ENCODE data around the gene AEBP1. TPM values are rescaled to one million over a fixed set of nuclear protein-coding genes. Genes with fewer than 3 reads are reported as not detected.

AEBP1 gene
- total RNA-seq, 1 donor from 2014 or later = 422 TPM

GRCh38 chr7:44058759-44059218 is 45.4 kb upstream of the AEBP1 start:
- Mint-ChIP-seq H3K9me3 (ENCODE audit: low read depth) (no peaks in the 10 kb centered on the region), H3K27ac (ENCODE audit: unreplicated experiment) (no peak overlapping the region), H3K27me3 (ENCODE audit: low read depth) (no peaks in the 10 kb centered on the region), H3K4me3 (ENCODE audit: unreplicated experiment) (no peak overlapping the region), H3K4me1 (ENCODE audit: low read depth) (peaks cover 2% of the 10 kb centered on the region), H3K36me3 (ENCODE audit: low read depth) (peaks cover 50% of the 10 kb centered on the region)
- peak; percentile 40 for DNase-seq (ENCODE audit: low spot score)
- TF ChIP-seq CTCF (IDR thresholded peaks at IDR 0.05) = no peak

- Mint-ChIP-seq H3K4me1 (ENCODE audit: low read depth) (peaks cover 6% of the 10 kb centered on the region), H3K27ac (ENCODE audit: unreplicated experiment) (no peak overlapping the region), H3K36me3 (ENCODE audit: low read depth) (peaks cover 50% of the 10 kb centered on the region), H3K9me3 (ENCODE audit: low read depth) (no peaks in the 10 kb centered on the region), H3K4me3 (ENCODE audit: unreplicated experiment) (no peak overlapping the region), H3K27me3 (ENCODE audit: low read depth) (no peaks in the 10 kb centered on the region)
- DNase-seq (ENCODE audit: low spot score) = peak; percentile 84
- no peak for TF ChIP-seq CTCF (IDR thresholded peaks at IDR 0.05)
These were observed 44.7 kb upstream of the AEBP1 start for GRCh38 chr7:44059219-44060090.

- Mint-ChIP-seq H3K27ac (ENCODE audit: unreplicated experiment) (no peak overlapping the region), H3K27me3 (ENCODE audit: low read depth) (no peaks in the 10 kb centered on the region), H3K9me3 (ENCODE audit: low read depth) (no peaks in the 10 kb centered on the region), H3K36me3 (ENCODE audit: low read depth) (peaks cover 46% of the 10 kb centered on the region), H3K4me1 (ENCODE audit: low read depth) (peaks cover 9% of the 10 kb centered on the region), H3K4me3 (ENCODE audit: unreplicated experiment) (no peak overlapping the region)
- peak; percentile 64 for DNase-seq (ENCODE audit: low spot score)
- no peak for TF ChIP-seq CTCF (IDR thresholded peaks at IDR 0.05)
These were observed 43.8 kb upstream of the AEBP1 start for GRCh38 chr7:44060091-44060947.

GRCh38 chr7:44060948-44061644 is 43.0 kb upstream of the AEBP1 start:
- Mint-ChIP-seq H3K27ac (ENCODE audit: unreplicated experiment) (no peak overlapping the region), H3K4me1 (ENCODE audit: low read depth) (peaks cover 17% of the 10 kb centered on the region), H3K27me3 (ENCODE audit: low read depth) (no peaks in the 10 kb centered on the region), H3K9me3 (ENCODE audit: low read depth) (no peaks in the 10 kb centered on the region), H3K4me3 (ENCODE audit: unreplicated experiment) (no peak overlapping the region), H3K36me3 (ENCODE audit: low read depth) (peaks cover 40% of the 10 kb centered on the region)
- TF ChIP-seq CTCF (IDR thresholded peaks at IDR 0.05) = no peak
- peak; percentile 58 for DNase-seq (ENCODE audit: low spot score)

Data from chondrocyte (in vitro differentiated cells).